Kidney (tissue), 14 donors: ENCODE results near the gene PNLDC1. TPM values are rescaled to one million over a fixed set of nuclear protein-coding genes. Genes with fewer than 3 reads are reported as not detected.

Experiments
- DNase-seq, 5 donors: peaks; one replicate each; pipeline ENCODE4 v3.0.0-alpha.2; 2013 to 2020
- FAIRE-seq: peaks from 2 replicates; lab custom pipeline; 2012; peaks lifted over from hg19 to GRCh38; lab: Jason Lieb, UNC
- H3K27ac ChIP-seq, 2 donors: one replicate each; pipeline ENCODE4 v1.7.0; 2013; ENCODE audit warnings: low read depth in 2 of 2, low read length in 2 of 2, inconsistent platforms in 1 of 2
- H3K27me3 ChIP-seq: one replicate; pipeline ENCODE4 v1.7.1; 2013; ENCODE audit warnings: low read length, inconsistent platforms; ENCODE audit not compliant: control insufficient read depth, insufficient read depth
- H3K36me3 ChIP-seq, 3 donors: one replicate each; pipeline versions ENCODE4 v1.7.0 to v1.7.1; 2013; ENCODE audit warnings: low read length in 3 of 3, control low read depth in 1 of 3, inconsistent platforms in 1 of 3; ENCODE audit not compliant: insufficient read depth in 3 of 3, control insufficient read depth in 2 of 3
- H3K4me1 ChIP-seq, 3 donors: one replicate each; pipeline versions ENCODE4 v1.7.0 to v1.7.1; 2013; ENCODE audit warnings: low read length in 3 of 3, inconsistent platforms in 1 of 3, low read depth in 1 of 3; ENCODE audit not compliant: control insufficient read depth in 2 of 3, insufficient read depth in 2 of 3
- H3K4me3 ChIP-seq, 3 donors: one replicate each; pipeline versions ENCODE4 v1.7.0 to v1.8.1; 2013; ENCODE audit warnings: low read length in 3 of 3, control low read depth in 1 of 3, inconsistent platforms in 1 of 3
- H3K9ac ChIP-seq, 3 donors: one replicate each; pipeline versions ENCODE4 v1.7.0 to v1.7.1; 2013; ENCODE audit warnings: low read length in 3 of 3, control low read depth in 1 of 3, inconsistent platforms in 1 of 3
- H3K9me3 ChIP-seq, 3 donors: one replicate each; pipeline versions ENCODE4 v1.7.0 to v1.7.1; 2013; ENCODE audit warnings: low read length in 3 of 3, control low read depth in 1 of 3, inconsistent platforms in 1 of 3; ENCODE audit not compliant: control insufficient read depth in 2 of 3, insufficient read depth in 1 of 3
- intact Hi-C: fragments of 100-400 bp; cut with DNase I; formaldehyde crosslinking; loops from one replicate; pipeline ENCODE4 v1.11.1; 2022
- polyA plus RNA-seq: library from polyadenylated mRNA; stranded (reverse); fragments of 350-450 nt; fragmentation: Illumina TruSeq; extraction: RNeasy Lipid Tissue Mini Kit (QIAGEN cat#74804); gene quantifications from one replicate; pipeline ENCODE4 v1.2.3, GENCODE V29; 2014; ENCODE audit warnings: low read depth, low replicate concordance; ENCODE audit not compliant: insufficient read depth
- total RNA-seq: library from RNA; stranded (reverse); fragmentation: NEBNext Ultra II Directional; extraction: Animal tissue kit (Norgen Biotek cat#: 25700); gene quantifications from one replicate; pipeline ENCODE4 v1.2.1, GENCODE V29; 2021
- TF ChIP-seq, protein P1 (sequence below): IDR thresholded peaks from 3 replicates; pipeline ENCODE4 v1.5.1; 2012; ENCODE audit warnings: mild to moderate bottlenecking, moderate library complexity, borderline replicate concordance; ENCODE audit not compliant: insufficient read depth; ENCODE audit errors: extremely low read depth
- donor health status: control.
- donor health status: control.
- donor health status: control.
- donor health status: control.
- donor health status: control.
- donor health status: DM: yes; HTN: yes; CAD: no.
- donor health status: Normal renal cell carcinoma (clear cell type).

PNLDC1 gene
- total and polyA plus RNA-seq, 2 donors from 2014 or later: 0.34 TPM; not detected in 1

GRCh38 chr6:159807150-159807858 is 7.2 kb downstream of the PNLDC1 start:
- Histone ChIP-seq H3K27me3 (no peaks in the 10 kb centered on the region), H3K4me3 (no peak overlapping the region), H3K27ac (no peak overlapping the region), H3K9me3 (no peaks in the 10 kb centered on the region), H3K4me1 (no peaks in the 10 kb centered on the region), H3K36me3 (no peaks in the 10 kb centered on the region), H3K9ac (no peak overlapping the region)
- FAIRE-seq (no peak), DNase-seq (no peak)
- intact Hi-C loops: no loop called here
- TF ChIP-seq, protein P1, sequence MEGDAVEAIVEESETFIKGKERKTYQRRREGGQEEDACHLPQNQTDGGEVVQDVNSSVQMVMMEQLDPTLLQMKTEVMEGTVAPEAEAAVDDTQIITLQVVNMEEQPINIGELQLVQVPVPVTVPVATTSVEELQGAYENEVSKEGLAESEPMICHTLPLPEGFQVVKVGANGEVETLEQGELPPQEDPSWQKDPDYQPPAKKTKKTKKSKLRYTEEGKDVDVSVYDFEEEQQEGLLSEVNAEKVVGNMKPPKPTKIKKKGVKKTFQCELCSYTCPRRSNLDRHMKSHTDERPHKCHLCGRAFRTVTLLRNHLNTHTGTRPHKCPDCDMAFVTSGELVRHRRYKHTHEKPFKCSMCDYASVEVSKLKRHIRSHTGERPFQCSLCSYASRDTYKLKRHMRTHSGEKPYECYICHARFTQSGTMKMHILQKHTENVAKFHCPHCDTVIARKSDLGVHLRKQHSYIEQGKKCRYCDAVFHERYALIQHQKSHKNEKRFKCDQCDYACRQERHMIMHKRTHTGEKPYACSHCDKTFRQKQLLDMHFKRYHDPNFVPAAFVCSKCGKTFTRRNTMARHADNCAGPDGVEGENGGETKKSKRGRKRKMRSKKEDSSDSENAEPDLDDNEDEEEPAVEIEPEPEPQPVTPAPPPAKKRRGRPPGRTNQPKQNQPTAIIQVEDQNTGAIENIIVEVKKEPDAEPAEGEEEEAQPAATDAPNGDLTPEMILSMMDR: no peak

GRCh38 chr6:159808647-159809046 is 8.6 kb downstream of the PNLDC1 start:
- TF ChIP-seq, protein P1: no peak

DNA sequence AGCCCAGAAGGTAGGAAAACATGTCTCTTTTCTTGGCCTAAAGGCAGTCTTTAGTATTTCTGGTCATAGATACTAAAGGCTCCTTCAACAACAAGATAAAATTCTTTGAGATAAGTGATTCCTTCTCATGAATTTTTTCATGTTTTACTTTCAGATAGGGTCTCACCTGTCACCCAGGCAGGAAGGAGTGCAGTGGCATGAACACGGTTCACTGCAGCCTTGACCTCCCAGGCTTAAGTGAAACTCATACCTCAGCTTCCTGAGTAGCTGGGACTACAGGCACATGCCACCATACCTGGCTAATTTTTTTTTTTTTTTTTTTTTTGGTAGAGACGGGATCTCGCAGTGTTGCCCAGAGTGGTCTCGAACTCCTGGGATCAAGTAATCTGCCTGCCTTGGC is 9.1 kb downstream of the PNLDC1 start:
- Histone ChIP-seq H3K9me3 (no peaks in the 10 kb centered on the region), H3K4me3 (no peak overlapping the region), H3K4me1 (no peaks in the 10 kb centered on the region), H3K27me3 (no peaks in the 10 kb centered on the region), H3K9ac (no peak overlapping the region), H3K36me3 (no peaks in the 10 kb centered on the region), H3K27ac (no peak overlapping the region)
- TF ChIP-seq, protein P1: no peak
- DNase-seq (no peak), FAIRE-seq (no peak)
- intact Hi-C loops: no loop called here

More at GRCh38 chr6:159808647-159809046, 8.6 kb downstream of the PNLDC1 start:
- no peak overlapping the region for H3K4me3 ChIP-seq
- no peak for DNase-seq
- intact Hi-C loops: no loop called here
- H3K9me3 ChIP-seq: no peaks in the 10 kb centered on the region
- H3K4me1 ChIP-seq: no peaks in the 10 kb centered on the region
- FAIRE-seq: no peak
- H3K9ac ChIP-seq: no peak overlapping the region
- H3K27ac ChIP-seq: no peak overlapping the region
- no peaks in the 10 kb centered on the region for H3K36me3 ChIP-seq
- H3K27me3 ChIP-seq: no peaks in the 10 kb centered on the region
